Hematopoietic multipotent progenitor cell treated with erythropoietin and hydrocortisone succinate and interleukin-3 and kit ligand, for 4 days (in vitro differentiated cells): ENCODE measurements around the gene ACE.

ENCODE experiments used
- DNase-seq: peaks from one replicate; pipeline ENCODE4 v3.0.0-alpha.2; 2015

The ACE gene

DNA sequence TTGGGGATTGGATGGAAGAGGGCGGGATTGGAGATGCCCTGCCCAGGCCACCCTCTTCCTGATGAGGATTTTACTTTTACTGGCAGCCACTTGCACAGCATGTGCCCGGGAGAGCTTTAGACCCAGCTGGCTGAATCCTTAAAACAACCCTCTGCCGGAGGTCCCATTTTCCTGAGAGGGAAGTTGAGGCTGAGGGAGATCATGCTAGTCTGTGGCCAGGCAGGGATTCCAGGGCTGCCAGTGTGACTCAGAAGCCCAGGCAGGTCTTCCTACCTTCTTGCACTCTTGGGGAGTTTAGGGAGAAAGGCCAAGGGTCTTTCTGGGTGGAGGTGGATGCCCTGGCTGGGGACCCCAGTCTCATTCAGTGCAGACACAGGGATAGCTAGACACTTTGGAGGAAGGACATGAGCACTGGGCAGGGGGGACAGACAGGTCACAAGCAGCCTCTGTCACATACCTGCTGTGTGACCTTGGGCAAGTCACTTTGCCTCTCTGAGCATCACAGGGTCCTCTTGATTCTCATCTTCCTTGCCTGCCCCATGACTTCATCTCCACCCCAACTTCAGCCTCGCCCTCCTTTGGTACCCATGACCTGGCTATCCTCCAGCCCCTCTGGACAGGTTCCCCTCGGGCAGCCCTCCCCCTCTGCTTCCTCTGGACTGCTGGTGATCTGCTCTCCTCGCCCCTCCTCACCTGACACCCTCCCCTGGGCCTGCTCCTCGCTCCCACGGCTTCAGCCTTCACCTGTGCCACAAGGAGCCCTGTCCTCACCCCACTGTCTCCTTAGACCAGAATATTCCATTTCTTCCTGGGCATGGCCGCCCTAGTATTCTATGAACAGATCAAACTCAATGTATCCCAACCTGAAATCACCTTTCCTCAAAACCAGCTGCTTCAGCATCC, 62.1 kb downstream of the ACE start:
- DNase-seq: no peak

GRCh38 chr17:63540590-63540989, 63.7 kb downstream of the ACE start:
- no peak for DNase-seq

DNA sequence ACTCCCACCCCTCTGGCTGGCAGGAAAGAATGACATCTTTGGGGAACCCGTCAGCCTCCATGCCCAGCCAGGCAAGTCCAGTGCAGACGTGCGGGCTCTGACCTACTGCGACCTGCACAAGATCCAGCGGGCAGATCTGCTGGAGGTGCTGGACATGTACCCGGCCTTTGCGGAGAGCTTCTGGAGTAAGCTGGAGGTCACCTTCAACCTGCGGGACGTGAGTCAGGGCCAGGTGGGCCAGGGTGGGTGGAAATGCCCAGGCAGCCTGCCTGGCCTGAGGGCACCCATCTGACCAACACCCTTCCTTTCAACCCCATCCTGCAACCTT, 65.3 kb downstream of the ACE start:
- DNase-seq: no peak

- no peak for DNase-seq
Measured at GRCh38 chr17:63542942-63543821, 66.3 kb downstream of the ACE start.

GRCh38 chr17:63543822-63544420, 67.1 kb downstream of the ACE start:
- DNase-seq: no peak

DNA sequence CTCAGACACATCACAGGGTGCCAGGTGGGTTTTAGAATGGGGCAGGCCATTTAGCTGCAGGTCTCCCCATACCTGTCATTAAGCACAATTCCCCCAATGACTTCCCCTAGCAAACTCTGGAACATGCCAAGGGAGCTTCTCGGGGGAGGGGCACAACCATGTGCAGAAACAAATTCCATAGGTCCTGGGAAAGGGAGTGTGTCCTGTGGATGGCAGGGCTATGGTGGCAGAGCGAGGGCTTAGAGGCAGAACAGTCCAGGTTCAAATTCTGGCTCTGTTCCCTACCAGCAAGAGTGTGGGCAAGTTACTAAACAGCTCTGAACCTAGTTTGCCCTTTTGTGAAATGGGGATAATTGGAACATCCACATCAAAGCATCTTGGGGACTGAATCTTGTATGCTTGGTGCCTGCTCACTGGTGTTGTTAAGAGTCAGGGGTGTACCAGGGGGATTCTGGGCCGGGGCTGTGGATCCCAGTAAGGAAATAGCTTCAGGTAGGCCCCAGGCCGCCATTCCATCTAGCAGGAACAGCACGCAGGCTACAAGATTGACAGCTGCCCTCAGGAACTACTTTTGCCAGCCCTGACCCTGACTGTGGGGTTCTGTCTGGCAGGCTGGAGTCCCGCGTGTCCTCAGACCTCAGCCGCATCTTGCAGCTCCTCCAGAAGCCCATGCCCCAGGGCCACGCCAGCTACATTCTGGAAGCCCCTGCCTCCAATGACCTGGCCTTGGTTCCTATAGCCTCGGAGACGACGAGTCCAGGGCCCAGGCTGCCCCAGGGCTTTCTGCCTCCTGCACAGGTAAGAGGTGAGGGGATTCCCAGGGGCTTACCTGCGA, 67.8 kb downstream of the ACE start:
- DNase-seq: no peak

- no peak for DNase-seq
Measured at GRCh38 chr17:63546308-63547082, 69.6 kb downstream of the ACE start.

- no peak for DNase-seq
Measured at GRCh38 chr17:63547083-63547523, 70.2 kb downstream of the ACE start.
